GM12865 (cell line): ENCODE results near the gene FAM222B.

Source experiments
- DNase-seq: peaks from one replicate; pipeline ENCODE4 v3.0.0; 2010; ENCODE audit warnings: low read depth
- H3K4me3 ChIP-seq: 2 replicates; pipeline ENCODE4 v1.5.1; 2011; ENCODE audit warnings: mild to moderate bottlenecking, low read depth, low read length, control low read depth
- CTCF ChIP-seq: IDR thresholded peaks from 2 replicates; pipeline ENCODE4 v1.5.1; 2011; ENCODE audit warnings: low read length, control low read depth, low read depth, inconsistent platforms; ENCODE audit not compliant: insufficient read depth; ENCODE audit errors: missing control alignments

The FAM222B gene

DNA sequence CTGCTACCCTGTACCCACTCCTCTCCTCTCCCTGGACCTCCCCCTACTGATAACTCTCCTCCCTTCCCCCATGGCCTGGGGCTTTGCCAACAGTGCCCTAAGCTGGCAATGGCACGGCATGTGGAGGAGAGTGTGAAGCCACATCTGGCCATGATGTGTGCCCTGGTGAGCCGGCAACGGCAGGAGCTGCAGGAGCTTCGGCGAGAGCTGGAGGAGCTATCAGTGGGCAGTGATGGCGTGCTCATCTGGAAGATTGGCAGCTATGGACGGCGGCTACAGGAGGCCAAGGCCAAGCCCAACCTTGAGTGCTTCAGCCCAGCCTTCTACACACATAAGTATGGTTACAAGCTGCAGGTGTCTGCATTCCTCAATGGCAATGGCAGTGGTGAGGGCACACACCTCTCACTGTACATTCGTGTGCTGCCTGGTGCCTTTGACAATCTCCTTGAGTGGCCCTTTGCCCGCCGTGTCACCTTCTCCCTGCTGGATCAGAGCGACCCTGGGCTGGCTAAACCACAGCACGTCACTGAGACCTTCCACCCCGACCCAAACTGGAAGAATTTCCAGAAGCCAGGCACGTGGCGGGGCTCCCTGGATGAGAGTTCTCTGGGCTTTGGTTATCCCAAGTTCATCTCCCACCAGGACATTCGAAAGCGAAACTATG, 93.6 kb downstream of the FAM222B start:
- TF ChIP-seq CTCF = no peak
- no peak for DNase-seq
- H3K4me3 ChIP-seq = no peak overlapping the region

- H3K4me3 ChIP-seq = no peak overlapping the region
- TF ChIP-seq CTCF = no peak
Measured at GRCh38 chr17:28747801-28748750, 94.5 kb downstream of the FAM222B start.

DNA sequence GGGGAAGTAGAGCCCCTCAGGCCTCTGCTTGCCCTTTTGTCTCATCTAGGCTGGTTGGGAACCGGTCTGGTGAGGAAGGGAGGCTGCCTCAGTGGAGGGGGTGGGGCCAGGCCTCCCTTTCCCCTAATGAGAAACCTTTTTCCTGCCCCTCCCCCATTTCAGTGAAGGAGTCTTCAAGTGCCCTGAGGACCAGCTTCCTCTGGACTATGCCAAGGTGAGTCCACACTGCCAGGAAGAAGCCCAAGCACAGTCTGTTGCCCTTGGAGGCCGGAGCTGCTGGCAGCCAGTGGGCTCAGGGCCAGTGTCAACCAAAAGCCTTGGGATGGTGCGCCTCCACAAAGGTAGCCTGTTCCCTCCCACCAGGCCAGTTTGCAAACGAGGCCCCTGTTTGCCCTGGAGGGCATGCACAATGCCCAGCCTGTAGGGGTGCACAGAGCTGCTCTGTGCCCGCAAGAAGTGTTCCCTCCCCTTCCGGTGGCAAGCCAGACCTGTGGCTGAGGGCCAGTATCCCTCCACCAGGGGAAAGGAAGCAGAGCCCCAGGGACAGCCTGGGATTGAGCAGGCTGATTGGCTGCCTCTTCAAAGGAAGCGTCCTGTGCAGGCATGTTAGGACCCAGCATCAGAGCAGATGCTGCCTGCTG, 95.4 kb downstream of the FAM222B start:
- DNase-seq = peak; percentile 21
- peak overlapping the region; percentile 98 for H3K4me3 ChIP-seq
- no peak for TF ChIP-seq CTCF

More at GRCh38 chr17:28747801-28748750, 94.5 kb downstream of the FAM222B start:
- DNase-seq = no peak

- no peak for TF ChIP-seq CTCF
- DNase-seq = no peak
- peak overlapping the region; percentile 98 for H3K4me3 ChIP-seq
Measured at GRCh38 chr17:28746611-28747050, 96.0 kb downstream of the FAM222B start.

DNA sequence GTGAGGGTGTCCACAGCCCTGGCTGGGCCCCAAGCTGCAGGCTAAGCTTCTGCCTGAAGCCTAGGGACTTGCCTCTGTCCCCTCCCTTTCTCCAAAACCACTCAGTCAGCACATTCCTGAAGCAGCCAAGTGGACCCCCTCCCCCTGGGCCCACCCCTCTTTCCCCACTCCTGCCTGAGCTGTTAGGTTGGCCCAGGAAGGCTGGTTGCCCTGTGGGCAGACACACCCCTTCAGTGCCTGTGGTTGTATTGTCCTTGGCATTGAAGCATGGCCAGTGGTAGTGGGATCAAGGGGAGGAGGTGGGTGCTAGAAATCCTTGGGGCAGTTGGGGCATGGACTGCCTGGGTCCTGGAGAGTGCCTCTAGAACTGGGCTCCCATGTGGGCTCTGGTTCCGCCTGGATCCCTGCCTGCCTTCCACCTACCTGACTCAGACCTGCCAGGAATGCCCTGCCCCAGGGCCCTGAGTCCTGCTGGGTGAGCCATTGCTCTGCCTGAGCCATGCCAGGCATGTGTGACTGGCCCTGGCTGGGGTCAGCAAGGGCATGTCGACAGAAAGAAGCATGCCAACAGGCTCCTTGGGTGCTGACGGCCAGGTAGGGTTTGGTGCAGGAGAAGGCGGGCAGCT, 96.7 kb downstream of the FAM222B start:
- no peak for TF ChIP-seq CTCF
- no peak for DNase-seq

DNA sequence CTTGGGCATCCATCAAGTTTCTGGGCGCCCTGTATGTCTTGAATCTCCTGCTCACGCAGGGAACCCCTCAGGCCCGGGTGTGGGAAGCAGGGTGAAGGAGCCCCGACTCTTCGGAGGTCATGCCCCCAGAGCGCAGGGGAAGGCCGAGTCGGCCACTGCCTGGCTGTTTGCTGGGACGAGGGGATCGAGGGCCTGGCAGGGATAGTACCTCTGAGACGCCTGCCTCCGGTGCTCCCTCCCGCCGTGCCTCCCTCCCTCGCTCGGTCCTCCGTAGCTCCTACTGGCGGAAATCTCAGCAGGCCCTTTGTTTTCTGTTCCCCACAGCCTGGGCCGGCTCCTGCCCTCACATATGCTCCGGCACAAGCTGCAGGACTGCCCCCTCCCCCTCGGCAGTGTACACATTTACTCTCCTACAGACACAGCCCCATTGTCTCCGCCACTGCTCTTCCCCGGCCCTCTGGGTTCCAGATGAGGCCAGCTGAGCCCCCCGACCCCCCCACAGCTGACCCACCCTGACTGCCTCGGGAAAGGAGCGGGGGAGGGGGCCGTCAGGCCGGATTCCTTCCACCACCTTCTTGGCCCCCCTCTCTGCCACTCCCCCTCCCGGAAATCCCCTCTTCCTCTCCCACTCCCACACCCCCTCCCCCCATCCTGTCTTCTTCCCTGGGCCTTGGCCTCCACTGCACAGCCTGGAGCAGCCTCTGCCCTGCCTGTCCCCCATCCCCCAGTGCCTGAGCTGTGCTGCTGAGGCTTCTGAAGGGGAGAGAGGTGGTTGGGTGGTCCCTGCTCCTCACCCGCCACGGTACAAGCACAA, 97.4 kb downstream of the FAM222B start:
- TF ChIP-seq CTCF = no peak
- DNase-seq = peak; percentile 65
- peak overlapping the region; percentile 98 for H3K4me3 ChIP-seq

More for the DNA sequence above, 96.7 kb downstream of the FAM222B start:
- peak overlapping the region; percentile 98 for H3K4me3 ChIP-seq
